ENCODE data around the gene HOXA3.

HOXA3 gene

DNA sequence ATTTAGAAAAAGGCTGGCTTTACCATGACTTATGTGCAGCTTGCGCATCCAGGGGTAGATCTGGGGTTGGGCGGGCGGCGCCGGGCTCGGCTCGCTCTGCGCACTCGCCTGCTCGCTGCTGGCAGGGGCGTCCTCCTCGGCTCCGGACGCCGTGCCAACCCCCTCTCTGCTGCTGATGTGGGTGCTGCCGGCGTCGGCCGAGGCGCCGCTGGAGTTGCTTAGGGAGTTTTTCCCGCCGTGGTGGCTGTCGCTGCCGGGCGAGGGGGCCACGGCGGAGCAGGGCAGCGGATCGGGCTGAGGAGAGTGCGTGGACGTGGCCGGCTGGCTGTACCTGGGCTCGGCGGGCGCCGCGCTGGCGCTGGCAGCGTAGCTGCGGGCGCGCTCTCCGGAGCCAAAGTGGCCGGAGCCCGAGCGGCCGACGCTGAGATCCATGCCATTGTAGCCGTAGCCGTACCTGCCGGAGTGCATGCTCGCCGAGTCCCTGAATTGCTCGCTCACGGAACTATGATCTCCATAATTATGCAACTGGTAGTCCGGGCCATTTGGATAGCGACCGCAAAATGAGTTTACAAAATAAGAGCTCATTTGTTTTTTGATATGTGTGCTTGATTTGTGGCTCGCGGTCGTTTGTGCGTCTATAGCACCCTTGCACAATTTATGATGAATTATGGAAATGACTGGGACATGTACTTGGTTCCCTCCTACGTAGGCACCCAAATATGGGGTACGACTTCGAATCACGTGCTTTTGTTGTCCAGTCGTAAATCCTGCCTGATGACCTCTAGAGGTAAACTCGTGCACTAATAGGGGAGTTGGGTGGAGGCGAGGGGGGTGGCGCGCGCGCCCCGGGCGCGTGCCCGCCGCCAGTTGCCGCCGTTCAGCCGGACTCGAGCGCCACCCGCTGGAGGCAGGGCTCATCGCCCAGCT, 9.1 kb downstream of the HOXA3 start, which contains the start of gene HOXA5:
HOXA5 (minus strand) TSS at position 659 of the 927 bp plus-strand sequence; CDS start at position 585, 74 bp downstream.
- DNase-seq (ENCODE audit: low read depth), result no peak

DNA sequence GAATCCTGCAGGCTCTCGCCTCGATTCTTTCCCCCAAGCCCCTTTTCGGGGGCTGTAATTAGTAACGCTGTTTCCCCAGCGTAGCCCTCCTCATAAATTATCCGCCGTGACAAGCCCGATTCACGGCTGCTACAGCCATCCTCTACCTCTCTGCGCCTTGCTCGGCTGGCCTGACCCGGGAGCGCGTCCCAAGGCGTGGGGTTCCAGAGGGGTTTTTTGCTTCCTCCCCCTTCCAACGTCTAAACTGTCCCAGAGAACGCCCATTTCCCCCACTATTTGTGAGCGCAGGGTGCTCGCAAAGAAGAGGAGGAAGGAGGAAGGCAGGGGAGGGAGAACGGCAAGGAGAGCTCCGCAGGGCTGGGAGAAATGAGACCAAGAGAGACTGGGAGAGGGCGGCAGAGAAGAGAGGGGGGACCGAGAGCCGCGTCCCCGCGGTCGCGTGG, 9.8 kb downstream of the HOXA3 start:
- no peak for DNase-seq (ENCODE audit: low read depth)

DNA sequence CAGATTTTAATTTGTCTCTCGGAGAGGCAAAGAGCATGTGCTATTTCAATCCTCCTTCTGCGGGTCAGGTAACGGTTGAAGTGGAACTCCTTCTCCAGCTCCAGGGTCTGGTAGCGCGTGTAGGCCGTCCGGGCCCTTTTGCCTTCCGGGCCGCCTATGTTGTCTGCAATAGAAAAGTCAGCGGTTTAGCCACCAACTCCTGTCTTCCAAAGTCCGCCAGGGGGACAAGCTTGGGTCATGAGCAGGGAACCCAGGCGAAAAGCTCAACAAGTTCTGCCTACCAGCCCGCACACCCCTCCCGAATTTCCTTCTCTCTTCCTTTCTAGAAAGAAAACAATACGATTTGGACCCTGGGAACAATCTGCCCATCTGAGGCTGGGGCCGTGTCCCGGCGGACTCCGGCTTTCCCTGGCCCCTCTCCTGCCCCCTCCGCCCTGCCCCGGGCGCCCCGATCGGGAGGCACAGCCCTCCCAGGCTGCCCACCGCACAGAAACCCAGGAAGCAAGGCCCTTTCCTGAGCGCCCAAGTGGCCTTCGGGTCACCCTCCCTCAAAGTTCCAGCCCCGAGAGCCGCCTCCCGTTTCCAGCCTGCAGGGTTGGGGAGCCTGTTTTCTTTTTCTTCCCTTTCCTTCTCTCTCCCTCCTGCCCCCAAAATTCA, 10.3 kb downstream of the HOXA3 start:
- no peak for DNase-seq (ENCODE audit: low read depth)

DNA sequence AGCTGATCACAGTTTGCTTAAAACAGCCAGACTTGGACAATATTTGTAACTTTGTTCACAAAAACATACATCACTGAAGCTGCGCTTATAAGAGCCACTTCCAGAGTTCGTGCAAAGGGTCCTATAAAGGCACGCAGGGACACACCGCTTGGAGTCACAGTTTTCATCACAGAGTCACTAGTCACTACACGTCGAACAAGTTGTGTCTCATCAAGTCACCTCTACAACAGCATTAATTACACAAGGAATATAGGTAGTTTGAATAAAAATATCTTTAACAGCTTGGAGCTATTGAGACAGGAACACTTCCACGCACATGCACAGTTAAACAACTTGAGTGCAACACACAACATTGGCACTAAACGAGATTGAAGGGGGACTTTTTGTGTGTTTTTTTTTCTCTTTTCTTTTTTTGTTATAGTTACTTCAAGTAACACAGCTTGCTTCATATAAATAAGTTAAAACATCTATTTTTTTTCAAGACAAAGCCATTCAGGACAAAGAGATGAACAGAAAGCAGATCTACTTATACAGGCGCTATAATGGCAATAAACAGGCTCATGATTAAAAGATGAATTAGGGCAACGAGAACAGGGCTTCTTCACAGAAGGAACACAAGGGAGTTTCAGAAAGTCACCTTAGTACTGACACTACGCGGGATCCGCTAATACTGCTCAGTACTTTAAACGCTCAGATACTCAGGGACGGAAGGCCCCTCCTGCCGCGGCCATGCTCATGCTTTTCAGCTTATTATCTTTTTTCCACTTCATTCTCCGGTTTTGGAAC, 11.1 kb downstream of the HOXA3 start:
- no peak for DNase-seq (ENCODE audit: low read depth)

DNA sequence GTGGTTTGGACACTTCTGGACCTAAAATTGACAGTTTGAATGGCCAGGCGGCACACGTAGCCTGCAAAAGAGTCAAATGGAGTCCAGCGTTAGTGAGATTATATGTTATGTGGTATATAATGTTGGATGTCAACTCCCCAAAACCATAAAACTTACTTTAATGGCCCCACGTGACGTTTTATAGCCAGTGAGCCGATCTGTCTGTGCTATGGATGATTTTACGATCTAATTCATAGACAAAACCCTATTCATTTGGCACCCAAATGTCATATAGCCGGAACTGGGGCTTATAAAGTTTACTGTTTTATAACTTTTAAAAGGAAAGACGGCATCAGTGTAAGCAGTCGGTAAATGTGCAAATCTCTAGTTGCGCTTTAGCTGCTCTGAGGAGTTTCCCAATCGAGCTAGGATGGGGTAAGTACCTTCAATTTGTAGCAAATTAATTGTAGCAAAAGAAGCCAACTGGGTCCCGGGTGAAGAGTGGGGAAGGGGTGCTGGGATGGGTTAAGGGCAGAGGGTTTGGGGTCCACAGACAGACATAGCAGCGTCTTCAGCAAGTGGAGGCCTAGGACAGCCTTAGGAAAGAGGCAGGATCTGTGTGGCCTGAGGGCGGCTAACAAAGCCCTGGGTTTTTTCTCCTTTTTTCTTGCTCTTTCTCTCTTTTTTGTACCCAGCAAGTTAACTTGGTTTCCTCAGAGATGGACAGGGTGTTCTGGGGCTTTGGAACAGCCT, 12.1 kb downstream of the HOXA3 start:
- no peak for DNase-seq (ENCODE audit: low read depth)

DNA sequence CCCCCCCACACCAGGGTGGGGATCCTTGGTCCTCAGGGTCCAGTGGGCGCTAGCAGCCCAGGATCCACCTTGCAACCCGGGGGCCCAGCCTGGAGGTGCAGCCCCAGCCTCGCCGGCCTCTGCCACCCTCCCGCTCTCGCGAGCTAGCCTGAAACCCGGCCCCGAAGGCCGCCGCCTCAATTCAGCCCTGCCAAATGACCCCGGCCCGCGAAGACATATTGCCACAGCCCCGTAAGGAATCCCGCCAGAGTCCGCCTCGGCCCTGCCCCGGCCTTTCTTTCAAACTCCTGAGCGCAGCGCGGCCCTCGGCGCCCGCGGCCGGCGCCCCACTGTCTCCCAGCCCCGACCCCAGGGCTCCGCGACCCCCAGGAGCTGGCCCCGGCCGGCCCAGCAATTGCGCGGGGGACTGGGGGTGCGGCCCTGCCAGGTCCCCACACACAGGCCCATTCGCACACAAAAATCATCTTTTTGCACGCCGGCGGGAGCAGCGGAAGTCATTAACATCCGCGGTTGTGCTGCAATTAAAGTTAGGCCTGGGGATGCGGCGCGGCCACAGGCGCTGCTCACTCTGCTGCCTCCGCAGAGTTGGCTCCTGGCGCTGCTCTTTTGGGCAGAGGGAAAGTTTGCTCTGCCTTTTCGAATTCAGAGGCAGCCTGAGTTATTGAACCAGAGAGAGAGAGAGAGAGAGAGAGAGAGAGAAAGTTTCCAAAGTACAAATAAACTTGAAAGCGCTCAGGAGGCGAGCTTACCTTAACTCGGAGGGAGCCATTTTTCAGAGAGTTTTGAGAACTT, 12.9 kb downstream of the HOXA3 start:
- no peak for DNase-seq (ENCODE audit: low read depth)

DNA sequence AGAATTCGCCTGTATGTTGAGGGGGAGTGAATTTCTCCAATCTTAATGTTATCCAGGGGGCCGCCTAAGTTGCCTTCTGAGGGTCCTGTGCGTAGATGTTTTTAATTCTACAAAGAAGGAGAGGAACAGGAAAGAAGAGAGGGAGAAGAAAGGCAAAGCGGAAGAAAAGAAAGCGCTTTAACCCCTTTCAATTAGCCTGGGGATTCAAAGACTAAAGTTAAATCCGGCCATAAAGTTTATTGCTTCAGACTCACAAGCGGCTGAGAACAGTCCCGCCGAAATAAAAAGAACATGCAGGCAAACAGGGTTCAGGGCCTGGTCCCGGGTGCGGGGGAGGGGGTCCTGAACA, 13.4 kb downstream of the HOXA3 start:
- no peak for DNase-seq (ENCODE audit: low read depth)

DNA sequence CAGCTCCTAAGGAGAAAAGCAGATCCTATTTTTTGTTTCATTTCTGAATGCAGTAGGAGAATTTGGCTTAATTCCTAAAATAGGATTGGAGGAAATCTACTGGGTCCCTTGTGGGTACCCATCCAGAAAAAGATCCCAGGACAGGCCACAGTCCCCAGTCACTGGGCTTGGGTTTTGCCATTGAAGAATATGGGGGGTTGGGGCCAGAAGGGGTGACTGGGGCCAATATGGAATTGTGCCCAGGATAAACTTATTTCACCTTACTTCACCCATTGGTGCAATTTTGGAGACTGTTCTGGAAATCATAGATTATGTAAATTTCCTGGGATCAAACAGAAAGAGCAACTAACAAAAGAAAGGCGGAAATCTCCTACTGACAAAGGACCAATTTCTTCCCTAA, 13.9 kb downstream of the HOXA3 start:
- DNase-seq (ENCODE audit: low read depth), result no peak

DNA sequence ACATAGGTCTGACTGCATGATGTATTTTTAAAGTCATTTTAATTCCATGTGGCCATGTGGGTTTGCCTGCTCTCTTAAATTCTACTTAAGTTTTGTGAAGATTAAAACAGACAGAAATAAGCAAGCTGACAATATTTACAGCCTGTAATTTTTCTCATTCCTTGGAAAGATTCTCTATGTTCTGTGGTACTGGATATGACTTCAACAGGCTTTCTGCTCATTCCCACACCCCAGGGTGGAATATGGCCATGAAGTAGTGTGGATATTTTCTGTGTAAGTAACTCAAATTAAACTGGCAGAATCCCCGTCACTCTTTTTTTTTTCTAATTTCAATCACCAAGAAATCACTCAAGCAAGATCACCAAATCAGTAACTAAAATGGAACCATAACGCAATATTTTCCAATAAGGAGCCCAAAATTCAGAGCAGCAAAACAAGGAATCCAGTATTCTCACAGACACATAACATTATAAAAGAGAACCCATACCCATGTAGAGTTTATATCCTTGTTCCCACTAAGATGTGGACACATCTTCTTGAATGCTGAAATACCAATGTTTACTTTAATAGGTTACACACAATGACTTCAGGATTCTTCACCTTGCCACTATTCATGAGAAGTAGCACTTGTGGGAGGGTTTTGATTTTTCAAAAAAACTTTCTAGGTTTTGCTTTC, 14.6 kb downstream of the HOXA3 start:
- no peak for DNase-seq (ENCODE audit: low read depth)

DNA sequence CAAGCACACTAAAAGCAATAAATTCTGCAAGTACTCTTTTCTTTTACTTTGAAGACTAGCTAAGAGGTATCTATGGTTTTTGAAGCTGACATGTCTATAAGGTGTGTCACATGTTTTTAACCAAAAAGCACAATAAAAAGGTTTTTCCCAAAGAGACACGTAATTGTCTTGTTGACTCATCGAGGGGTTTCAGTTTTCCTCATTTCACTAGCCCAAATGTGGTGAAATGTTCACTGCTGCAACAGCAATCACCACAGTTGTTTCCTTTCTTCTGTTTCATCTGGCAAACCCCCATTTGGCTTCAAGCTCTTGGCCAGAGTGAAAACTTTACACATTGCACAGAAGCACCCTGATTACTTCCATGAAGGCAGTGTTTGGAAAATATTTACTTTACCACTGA, 18.0 kb downstream of the HOXA3 start:
- DNase-seq (ENCODE audit: low read depth), result no peak

DNA sequence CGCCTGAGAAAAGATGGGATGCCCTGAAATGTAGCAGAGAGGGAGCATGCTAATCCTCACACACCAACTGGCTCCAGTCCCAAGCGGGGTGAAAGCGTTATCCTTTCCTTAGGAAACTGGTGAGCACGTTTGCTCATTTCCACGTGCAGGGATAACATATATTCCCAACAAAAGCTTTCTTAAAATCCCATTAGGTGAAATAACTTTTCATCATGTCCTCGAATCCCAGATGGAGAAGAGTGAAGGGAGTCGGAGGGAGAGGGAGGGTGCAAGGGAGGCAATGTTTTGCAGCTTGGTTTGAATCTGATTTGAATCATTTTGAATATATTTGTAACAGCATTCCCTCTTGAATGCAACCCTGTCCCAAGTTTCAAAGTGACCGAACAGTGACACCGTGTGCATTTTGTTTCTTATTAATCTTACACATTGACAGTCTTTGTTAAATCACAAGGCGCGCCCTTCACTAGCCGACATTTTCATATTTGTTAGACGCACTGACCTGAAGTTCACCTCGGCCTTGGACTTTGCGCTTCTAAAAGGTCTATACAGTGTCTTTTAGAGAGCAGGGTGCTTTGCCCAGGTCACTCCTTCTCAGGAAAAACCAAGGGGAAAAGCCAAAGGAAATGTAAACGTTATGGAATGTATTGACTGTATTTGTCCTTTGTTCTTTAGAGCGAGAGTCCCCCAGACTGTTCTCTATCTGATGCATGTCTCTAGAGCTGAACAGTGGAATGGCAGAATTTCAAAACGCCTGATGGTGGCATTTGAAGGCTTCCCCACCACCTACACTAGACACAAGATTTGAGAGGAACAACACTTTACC, 18.8 kb downstream of the HOXA3 start:
- DNase-seq (ENCODE audit: low read depth), result no peak

DNA sequence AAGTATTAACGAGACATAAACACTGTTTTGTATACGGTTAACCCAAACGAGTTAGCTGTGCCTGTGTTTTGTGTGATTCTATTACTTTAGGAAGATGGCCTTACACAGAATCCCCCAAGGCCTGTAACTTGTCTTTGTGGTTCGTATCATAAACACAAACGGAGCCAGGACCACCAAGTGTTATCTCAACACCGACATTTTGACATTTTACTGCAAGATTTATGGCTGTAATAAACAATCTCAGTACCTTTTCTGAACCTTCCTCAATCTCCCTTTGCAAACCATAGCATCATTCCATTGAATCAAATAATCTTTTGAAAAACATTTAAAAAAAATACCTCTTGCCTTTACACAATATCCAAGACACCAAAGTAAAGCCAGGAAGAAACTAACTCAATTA, 19.4 kb downstream of the HOXA3 start:
- DNase-seq (ENCODE audit: low read depth), result no peak

DNA sequence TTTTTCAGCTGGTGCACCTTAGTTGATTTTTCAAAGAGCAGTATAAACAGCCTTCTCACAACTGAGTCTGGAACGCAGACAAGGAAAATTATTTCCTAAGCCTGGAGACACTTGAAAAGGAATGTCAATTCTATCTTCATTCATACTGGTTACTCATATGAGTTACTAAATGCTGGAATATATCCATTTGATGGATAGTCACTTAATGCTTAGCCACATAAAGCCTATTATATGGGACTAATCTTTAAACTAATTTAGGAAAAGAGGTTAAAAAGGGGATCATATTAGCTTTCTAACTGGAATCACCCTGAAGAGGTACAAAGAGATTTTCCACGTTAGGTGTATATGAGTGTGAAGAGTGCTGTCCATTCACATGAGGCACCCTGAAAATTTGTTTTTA, 20.2 kb downstream of the HOXA3 start:
- DNase-seq (ENCODE audit: low read depth), result no peak

DNA sequence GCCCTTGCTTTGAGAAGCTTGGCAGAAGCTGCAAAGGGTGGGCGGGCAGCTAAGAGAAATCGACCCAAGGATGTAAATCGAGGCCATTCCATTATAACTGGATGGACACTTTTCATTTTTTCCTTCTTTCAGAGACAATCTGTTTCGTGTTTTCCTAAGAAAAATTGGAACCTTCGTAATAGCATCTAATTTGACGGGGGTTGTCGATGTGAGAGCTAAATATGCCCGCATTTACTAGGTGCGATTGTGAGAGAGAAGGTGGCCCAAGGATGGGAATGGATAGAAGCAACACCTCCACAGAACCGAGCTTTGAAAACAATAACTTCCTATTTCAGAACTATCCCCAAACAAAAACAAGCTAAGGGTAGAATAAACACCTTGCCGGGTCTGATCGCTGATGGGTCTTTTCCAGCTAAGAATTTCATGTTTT, 21.0 kb downstream of the HOXA3 start:
- DNase-seq (ENCODE audit: low read depth), result no peak

DNA sequence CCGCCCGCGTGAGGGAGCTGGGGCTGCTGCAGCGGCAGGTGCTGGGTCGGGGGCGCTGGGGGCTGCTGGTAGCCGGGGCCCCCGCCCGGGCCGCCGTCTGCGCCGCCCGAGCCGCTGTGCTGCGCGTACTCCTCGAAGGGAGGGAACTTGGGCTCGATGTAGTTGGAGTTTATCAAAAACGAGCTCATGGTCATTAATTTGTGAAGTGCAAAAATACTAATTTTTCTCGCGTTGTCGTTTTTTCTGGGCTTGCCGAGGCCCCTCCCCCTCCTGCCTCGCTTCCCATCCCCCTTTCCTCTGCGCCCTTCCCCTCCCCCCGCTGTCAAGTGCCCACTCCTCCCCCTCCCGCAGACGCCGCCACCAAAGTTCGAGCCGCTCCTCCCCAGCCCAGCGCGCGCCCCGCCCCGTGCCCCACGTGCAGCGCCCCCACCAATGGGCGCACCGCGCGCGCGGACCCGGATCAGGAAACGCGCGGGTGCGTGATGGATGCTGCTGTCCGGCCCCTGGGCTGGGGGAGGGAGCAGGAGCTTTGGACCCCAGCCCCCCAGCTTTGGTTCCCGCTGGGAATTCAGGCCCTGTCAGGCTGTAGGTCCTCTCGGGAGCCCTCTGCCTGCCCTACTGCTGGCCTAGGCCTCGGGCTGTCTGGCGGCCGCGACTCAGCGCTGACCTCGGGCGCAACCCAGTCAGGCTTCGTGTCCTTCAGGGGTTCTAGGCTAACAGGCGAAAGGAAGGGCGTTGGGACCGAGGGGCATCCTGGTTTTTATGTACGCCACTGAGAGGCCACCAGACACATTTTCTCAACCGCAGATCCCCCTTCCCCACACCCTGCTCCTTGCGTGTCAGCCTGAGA, 21.6 kb downstream of the HOXA3 start, which contains the start of gene HOXA4:
HOXA4 (minus strand) TSS at position 218 of the 850 bp plus-strand sequence; CDS start at position 194, 24 bp downstream.
- DNase-seq (ENCODE audit: low read depth), result peak; percentile 26

DNA sequence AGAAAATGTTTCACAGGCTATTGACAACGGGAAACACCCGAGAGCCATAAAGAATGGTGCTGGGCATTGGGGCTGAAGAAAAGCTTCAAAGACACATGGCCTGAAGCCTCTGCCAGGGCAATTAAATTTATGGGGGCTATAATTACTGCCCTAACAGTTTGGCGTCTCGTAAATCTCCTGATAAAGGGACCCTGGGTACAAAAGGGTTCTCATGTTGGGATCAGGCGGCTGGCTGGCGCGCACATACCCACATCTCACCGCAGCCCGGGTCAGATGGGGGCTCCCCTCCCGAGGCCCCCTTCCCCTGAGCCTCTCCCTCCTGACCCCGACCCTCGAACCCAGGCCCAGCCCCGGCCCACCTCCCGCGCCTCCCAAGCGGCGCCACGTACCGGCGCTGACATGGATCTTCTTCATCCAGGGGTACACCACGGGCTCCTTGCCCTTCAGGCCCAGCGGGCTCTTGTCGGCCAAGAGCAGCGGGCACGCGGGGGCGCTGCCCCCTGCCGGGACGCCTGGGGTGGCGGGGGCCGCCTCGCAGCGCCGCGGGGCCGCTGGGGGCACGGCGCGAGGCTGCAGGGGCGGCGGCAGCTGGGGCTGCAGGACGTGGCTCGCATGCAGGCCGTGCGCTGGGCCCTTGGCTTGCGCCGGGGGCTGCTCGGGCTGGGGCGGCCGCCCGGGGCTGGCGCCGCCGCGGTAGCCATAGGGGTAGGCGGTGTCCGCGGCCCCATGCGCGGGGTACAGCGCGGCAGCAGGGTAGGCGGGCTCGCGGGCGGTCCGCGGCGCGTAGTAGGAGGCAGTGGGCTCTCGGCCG, 22.4 kb downstream of the HOXA3 start:
- no peak for DNase-seq (ENCODE audit: low read depth)

All from T-helper 22 cell (primary cell).